HepG2 (cell line): Measurements from ENCODE around the gene RTN4. TPM values are rescaled to one million over a fixed set of nuclear protein-coding genes. Genes with fewer than 3 reads are reported as not detected.

Experiments
- CHD4 ChIP-seq: fragments of 200-600 bp; sonication (generic); IDR thresholded peaks from 2 replicates; pipeline ENCODE4 v1.7.0; 2017; ENCODE audit warnings: mild to moderate bottlenecking, low read length, borderline replicate concordance
- DNMT1 ChIP-seq: sonication (generic); formaldehyde crosslinking; IDR thresholded peaks from 2 replicates; pipeline ENCODE4 v1.5.1; 2020; ENCODE audit warnings: mild to moderate bottlenecking, missing genetic modification reagents
- GABPA ChIP-seq, 2 experiments: IDR thresholded peaks; 2 replicates each; pipeline ENCODE4 v1.6.1; 2011 to 2016; ENCODE audit warnings: low read depth in 2 of 2, low read length in 1 of 2, missing biosample characterization in 1 of 2, missing genetic modification characterization in 1 of 2
- HHEX ChIP-seq: IDR thresholded peaks from 2 replicates; pipeline ENCODE4 v1.6.1; 2016; ENCODE audit warnings: control low read depth
- HNF4G ChIP-seq, 2 experiments: sonication (generic) in 1 of 2; formaldehyde crosslinking in 1 of 2; IDR thresholded peaks; 2 replicates each; pipeline versions ENCODE4 v1.4.0 to v1.6.1; 2011 to 2020; ENCODE audit warnings: borderline replicate concordance in 2 of 2, low read depth in 2 of 2, mild to moderate bottlenecking in 2 of 2, low read length in 1 of 2, missing genetic modification reagents in 1 of 2, moderate library complexity in 1 of 2
- IRX3 ChIP-seq: sonication (generic); formaldehyde crosslinking; IDR thresholded peaks from 2 replicates; pipeline ENCODE4 v1.8.1; 2023; ENCODE audit warnings: mild to moderate bottlenecking, low read depth, missing genetic modification reagents, borderline replicate concordance
- JARID2 ChIP-seq: sonication (generic); formaldehyde crosslinking; IDR thresholded peaks from 2 replicates; pipeline ENCODE4 v1.8.1; 2023; ENCODE audit warnings: missing genetic modification reagents, inconsistent platforms; ENCODE audit not compliant: insufficient replicate concordance
- KLF6 ChIP-seq: IDR thresholded peaks from 2 replicates; pipeline ENCODE4 v1.8.0; 2016; ENCODE audit warnings: missing biosample characterization, missing genetic modification reagents
- KLF9 ChIP-seq: IDR thresholded peaks from 2 replicates; pipeline ENCODE4 v1.6.1; 2016; ENCODE audit warnings: low read depth
- MED1 ChIP-seq: sonication (generic); formaldehyde crosslinking; IDR thresholded peaks from 2 replicates; pipeline ENCODE4 v1.4.0; 2020; ENCODE audit warnings: missing genetic modification reagents
- ZFP36 ChIP-seq: fragments of 150-350 bp; IDR thresholded peaks from 2 replicates; pipeline ENCODE4 v1.6.1; 2018; ENCODE audit warnings: borderline replicate concordance, low read length, low read depth; ENCODE audit not compliant: partially characterized antibody
- ZFX ChIP-seq: sonication (generic); formaldehyde crosslinking; IDR thresholded peaks from 2 replicates; pipeline ENCODE4 v1.4.0; 2020; ENCODE audit warnings: mild to moderate bottlenecking, low read depth, missing genetic modification reagents, moderate library complexity
- ZNF10 ChIP-seq: sonication (generic); formaldehyde crosslinking; IDR thresholded peaks from 2 replicates; pipeline ENCODE4 v1.4.0; 2020; ENCODE audit warnings: mild to moderate bottlenecking, low read depth, missing genetic modification reagents, borderline replicate concordance
- ZNF878 ChIP-seq: sonication (generic); formaldehyde crosslinking; IDR thresholded peaks from 2 replicates; pipeline ENCODE4 v1.8.1; 2023; ENCODE audit warnings: mild to moderate bottlenecking, missing genetic modification reagents, moderate library complexity
- polyA plus RNA-seq, 8 experiments: library from polyadenylated mRNA; depleted of rRNA in 3 of 8; stranded (reverse) in 7 of 8; unstranded in 1 of 8; fragments of >200 nt; fragmentation: Illumina TruSeq in 4 of 8; extraction: Trizol in 4 of 8; gene quantifications; 2 replicates each; pipeline versions ENCODE4 v1.2.1 to v1.2.3, GENCODE V29; 2011 to 2016; ENCODE audit warnings: low read depth in 4 of 8, missing spikeins in 1 of 8, mixed read lengths in 1 of 8; ENCODE audit not compliant: insufficient read depth in 1 of 8
- total RNA-seq, 5 experiments: library from RNA; depleted of rRNA; stranded (reverse); fragments of >200 nt; fragmentation: Illumina TruSeq; extraction: Trizol; gene quantifications; 2 replicates each; pipeline ENCODE4 v1.2.3, GENCODE V29; 2016; ENCODE audit warnings: low read depth in 1 of 5
- TF ChIP-seq, protein P1 (sequence below): sonication (generic); formaldehyde crosslinking; IDR thresholded peaks from 2 replicates; pipeline ENCODE4 v1.8.1; 2023; ENCODE audit warnings: mild to moderate bottlenecking, moderate library complexity, missing genetic modification reagents
- TF ChIP-seq, protein P2 (sequence below): IDR thresholded peaks from 2 replicates; pipeline ENCODE4 v1.6.1; 2012; ENCODE audit warnings: low read depth, low read length, improper control_type of control experiment
- TF ChIP-seq, protein P3 (sequence below): sonication (generic); formaldehyde crosslinking; IDR thresholded peaks from 2 replicates; pipeline ENCODE4 v1.4.0; 2020; ENCODE audit warnings: missing genetic modification reagents
- TF ChIP-seq, protein P4 (sequence below): fragments of 450-650 bp; IDR thresholded peaks from 2 replicates; pipeline ENCODE4 v1.6.1; 2016

RTN4 gene
- total and polyA plus RNA-seq, 2 of the 13 experiments (the other 11 are each of a cell fraction or from before 2014, with no cell fraction given), result 98.4 to 133 TPM

DNA sequence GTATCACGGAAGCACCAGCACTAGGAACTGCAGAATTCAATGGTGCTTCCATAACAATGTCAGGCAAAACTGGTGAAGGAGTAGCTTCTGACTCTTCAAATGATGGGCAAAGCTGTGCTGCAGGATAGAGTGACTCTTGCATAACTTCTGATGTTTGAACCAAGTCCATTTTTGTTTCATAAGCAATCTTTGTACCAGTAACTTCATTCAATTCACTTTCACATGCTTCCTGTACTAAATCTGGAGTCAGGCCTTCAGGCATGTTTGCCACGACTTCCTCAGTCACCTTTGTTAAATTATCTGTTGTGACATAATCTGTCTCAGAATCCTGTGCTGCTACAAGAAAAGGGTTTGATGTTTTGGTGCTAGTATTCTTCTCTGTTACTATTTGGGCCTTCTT, 24.0 kb downstream of the RTN4 start (continued):
- TF ChIP-seq, protein P1, sequence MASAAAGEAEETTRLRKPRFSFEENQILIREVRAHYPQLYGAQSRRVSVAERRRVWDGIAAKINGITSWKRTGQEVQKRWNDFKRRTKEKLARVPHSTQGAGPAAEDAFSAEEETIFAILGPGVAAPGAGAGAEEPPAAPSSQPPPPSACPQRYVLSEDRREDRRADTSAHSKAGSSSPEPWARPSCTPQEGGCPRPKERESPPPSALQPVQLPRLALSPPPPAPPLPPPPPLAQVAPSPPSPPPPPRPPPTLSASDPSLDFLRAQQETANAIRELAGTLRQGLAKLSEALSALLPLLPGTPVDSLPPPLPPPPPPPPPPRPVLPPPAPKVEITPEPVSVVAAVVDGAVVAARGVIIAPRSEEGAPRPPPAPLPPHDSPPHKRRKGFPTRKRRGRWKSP (CRISPR knock-in tag), result no peak; the same call in 1 of the 2 replicates
- TF ChIP-seq, protein P2, sequence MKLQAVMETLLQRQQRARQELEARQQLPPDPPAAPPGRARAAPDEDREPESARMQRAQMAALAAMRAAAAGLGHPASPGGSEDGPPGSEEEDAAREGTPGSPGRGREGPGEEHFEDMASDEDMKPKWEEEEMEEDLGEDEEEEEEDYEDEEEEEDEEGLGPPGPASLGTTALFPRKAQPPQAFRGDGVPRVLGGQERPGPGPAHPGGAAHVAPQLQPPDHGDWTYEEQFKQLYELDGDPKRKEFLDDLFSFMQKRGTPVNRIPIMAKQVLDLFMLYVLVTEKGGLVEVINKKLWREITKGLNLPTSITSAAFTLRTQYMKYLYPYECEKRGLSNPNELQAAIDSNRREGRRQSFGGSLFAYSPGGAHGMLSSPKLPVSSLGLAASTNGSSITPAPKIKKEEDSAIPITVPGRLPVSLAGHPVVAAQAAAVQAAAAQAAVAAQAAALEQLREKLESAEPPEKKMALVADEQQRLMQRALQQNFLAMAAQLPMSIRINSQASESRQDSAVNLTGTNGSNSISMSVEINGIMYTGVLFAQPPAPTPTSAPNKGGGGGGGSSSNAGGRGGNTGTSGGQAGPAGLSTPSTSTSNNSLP, result peak; percentile 47; the same call in 1 of the 2 replicates
- TF ChIP-seq HNF4G (IDR thresholded peaks at IDR 0.05; ENCODE audit: borderline replicate concordance, low read depth, low read length) (peak; percentile 79), HNF4G (CRISPR knock-in tag; IDR thresholded peaks at IDR 0.05; ENCODE audit: borderline replicate concordance, low read depth) (no peak), MED1 (peak; percentile 68), HHEX (CRISPR knock-in tag) (no peak), GABPA (IDR thresholded peaks at IDR 0.05; ENCODE audit: low read depth, low read length) (no peak), GABPA (CRISPR knock-in tag; IDR thresholded peaks at IDR 0.05; ENCODE audit: low read depth) (no peak), CHD4 (no peak), ZFX (CRISPR knock-in tag) (peak; percentile 55), ZNF10 (CRISPR knock-in tag) (no peak), KLF6 (CRISPR knock-in tag) (no peak), KLF9 (CRISPR knock-in tag) (no peak), ZNF878 (CRISPR knock-in tag) (peak; percentile 32; the same call in 1 of the 2 replicates), DNMT1 (no peak), IRX3 (no peak), JARID2 (no peak), ZFP36 (no peak)
- TF ChIP-seq, protein P3, sequence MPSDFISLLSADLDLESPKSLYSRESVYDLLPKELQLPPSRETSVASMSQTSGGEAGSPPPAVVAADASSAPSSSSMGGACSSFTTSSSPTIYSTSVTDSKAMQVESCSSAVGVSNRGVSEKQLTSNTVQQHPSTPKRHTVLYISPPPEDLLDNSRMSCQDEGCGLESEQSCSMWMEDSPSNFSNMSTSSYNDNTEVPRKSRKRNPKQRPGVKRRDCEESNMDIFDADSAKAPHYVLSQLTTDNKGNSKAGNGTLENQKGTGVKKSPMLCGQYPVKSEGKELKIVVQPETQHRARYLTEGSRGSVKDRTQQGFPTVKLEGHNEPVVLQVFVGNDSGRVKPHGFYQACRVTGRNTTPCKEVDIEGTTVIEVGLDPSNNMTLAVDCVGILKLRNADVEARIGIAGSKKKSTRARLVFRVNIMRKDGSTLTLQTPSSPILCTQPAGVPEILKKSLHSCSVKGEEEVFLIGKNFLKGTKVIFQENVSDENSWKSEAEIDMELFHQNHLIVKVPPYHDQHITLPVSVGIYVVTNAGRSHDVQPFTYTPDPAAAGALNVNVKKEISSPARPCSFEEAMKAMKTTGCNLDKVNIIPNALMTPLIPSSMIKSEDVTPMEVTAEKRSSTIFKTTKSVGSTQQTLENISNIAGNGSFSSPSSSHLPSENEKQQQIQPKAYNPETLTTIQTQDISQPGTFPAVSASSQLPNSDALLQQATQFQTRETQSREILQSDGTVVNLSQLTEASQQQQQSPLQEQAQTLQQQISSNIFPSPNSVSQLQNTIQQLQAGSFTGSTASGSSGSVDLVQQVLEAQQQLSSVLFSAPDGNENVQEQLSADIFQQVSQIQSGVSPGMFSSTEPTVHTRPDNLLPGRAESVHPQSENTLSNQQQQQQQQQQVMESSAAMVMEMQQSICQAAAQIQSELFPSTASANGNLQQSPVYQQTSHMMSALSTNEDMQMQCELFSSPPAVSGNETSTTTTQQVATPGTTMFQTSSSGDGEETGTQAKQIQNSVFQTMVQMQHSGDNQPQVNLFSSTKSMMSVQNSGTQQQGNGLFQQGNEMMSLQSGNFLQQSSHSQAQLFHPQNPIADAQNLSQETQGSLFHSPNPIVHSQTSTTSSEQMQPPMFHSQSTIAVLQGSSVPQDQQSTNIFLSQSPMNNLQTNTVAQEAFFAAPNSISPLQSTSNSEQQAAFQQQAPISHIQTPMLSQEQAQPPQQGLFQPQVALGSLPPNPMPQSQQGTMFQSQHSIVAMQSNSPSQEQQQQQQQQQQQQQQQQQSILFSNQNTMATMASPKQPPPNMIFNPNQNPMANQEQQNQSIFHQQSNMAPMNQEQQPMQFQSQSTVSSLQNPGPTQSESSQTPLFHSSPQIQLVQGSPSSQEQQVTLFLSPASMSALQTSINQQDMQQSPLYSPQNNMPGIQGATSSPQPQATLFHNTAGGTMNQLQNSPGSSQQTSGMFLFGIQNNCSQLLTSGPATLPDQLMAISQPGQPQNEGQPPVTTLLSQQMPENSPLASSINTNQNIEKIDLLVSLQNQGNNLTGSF (CRISPR knock-in tag), result no peak
- TF ChIP-seq, protein P4, sequence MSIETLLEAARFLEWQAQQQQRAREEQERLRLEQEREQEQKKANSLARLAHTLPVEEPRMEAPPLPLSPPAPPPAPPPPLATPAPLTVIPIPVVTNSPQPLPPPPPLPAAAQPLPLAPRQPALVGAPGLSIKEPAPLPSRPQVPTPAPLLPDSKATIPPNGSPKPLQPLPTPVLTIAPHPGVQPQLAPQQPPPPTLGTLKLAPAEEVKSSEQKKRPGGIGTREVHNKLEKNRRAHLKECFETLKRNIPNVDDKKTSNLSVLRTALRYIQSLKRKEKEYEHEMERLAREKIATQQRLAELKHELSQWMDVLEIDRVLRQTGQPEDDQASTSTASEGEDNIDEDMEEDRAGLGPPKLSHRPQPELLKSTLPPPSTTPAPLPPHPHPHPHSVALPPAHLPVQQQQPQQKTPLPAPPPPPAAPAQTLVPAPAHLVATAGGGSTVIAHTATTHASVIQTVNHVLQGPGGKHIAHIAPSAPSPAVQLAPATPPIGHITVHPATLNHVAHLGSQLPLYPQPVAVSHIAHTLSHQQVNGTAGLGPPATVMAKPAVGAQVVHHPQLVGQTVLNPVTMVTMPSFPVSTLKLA, result no peak
